ENCODE results near the gene RCVRN. TPM values are rescaled to one million over a fixed set of nuclear protein-coding genes. Genes with fewer than 3 reads are reported as not detected.

RCVRN gene
- total and polyA plus RNA-seq, 2 of the 8 experiments (the other 6 are each of a cell fraction or from before 2014, with no cell fraction given), result not detected

GRCh38 chr17:9934331-9934730 lies 29.3 kb upstream of the RCVRN start:
- FAIRE-seq, result no peak
- Histone ChIP-seq H4K8ac (ENCODE audit: extremely low read depth, insufficient read depth, low read length) (no peak overlapping the region), H4K20me1 (replicated peaks in 1 of 2; ENCODE audit: control insufficient read depth in 1 of 2, insufficient read depth in 2 of 2, low read length in 2 of 2) (no peaks in the 10 kb centered on the region), H3K18ac (ENCODE audit: extremely low read depth, low read length) (no peak overlapping the region), H3K9me3 (ENCODE audit: insufficient read depth in 2 of 2, low read depth in 1 of 2, low read length in 1 of 2) (peaks cover 0 to 3% of the 10 kb centered on the region in 2 experiments; a peak in 2 of 4 replicates), H4K5ac (ENCODE audit: insufficient read length, low read depth, low read length) (no peak overlapping the region), H3K36me3 (ENCODE audit: control insufficient read depth in 2 of 4, insufficient read depth in 4 of 4, low read length in 3 of 4) (no peaks in the 10 kb centered on the region), H3K79me1 (ENCODE audit: low read depth, low read length) (no peaks in the 10 kb centered on the region), H4K91ac (replicated peaks; ENCODE audit: insufficient read length, low read length) (no peak overlapping the region), H2BK12ac (ENCODE audit: low read depth, low read length) (no peak overlapping the region), H2BK20ac (ENCODE audit: low read length) (no peak overlapping the region), H2AK5ac (ENCODE audit: low read depth, low read length) (no peak overlapping the region), H3K56ac (replicated peaks; ENCODE audit: insufficient read length, low read depth, low read length) (no peak overlapping the region), H2BK120ac (replicated peaks; ENCODE audit: low read depth, low read length) (no peak overlapping the region), H2BK5ac (ENCODE audit: low read depth, low read length) (no peak overlapping the region), H3K23me2 (ENCODE audit: low read depth, low read length) (no peaks in the 10 kb centered on the region), H3K27ac (ENCODE audit: low read depth, low read length) (no peak overlapping the region), H3K79me2 (ENCODE audit: control insufficient read depth in 1 of 2, insufficient read depth in 2 of 2, low read length in 2 of 2) (no peaks in the 10 kb centered on the region), H2AFZ (ENCODE audit: low read length) (no peak overlapping the region), H3K4me2 (ENCODE audit: insufficient read depth in 1 of 2, low read depth in 2 of 2, low read length in 2 of 2) (no peak overlapping the region), H3K27me3 (replicated peaks in 1 of 4; ENCODE audit: control insufficient read depth in 3 of 4, extremely low read depth in 1 of 4, insufficient read depth in 3 of 4, low read length in 3 of 4) (no peaks in the 10 kb centered on the region), H2BK15ac (ENCODE audit: low read length) (no peak overlapping the region), H3K14ac (ENCODE audit: insufficient read length) (no peak overlapping the region), H3K4me1 (replicated peaks in 1 of 4; ENCODE audit: control insufficient read depth in 3 of 4, insufficient read depth in 4 of 4, low read length in 3 of 4) (peaks cover 0 to 5% (median 0%) of the 10 kb centered on the region in 4 experiments; a peak in 2 of 7 replicates), H3K4me3 (ENCODE audit: extremely low read depth in 1 of 4, insufficient read depth in 2 of 4, low read depth in 3 of 4, low read length in 4 of 4) (no peak overlapping the region), H3K23ac (ENCODE audit: insufficient read length) (no peak overlapping the region), H3K9ac (replicated peaks in 1 of 4; ENCODE audit: extremely low read depth in 1 of 4, low read depth in 3 of 4, low read length in 3 of 4) (no peak overlapping the region), H3K4ac (replicated peaks; ENCODE audit: insufficient read length, low read depth, low read length) (no peak overlapping the region)
- CTCF ChIA-PET (ENCODE audit: partially characterized antibody), result interaction anchor here (0.8 to 2.9 kb wide), 8 partner anchors 8 to 682 kb away, joined by 3 to 19 read pairs (median 4); partner anchors contain the start of gene RCVRN
- DNase-seq (ENCODE audit: low read depth in 1 of 2, low spot score in 2 of 2), result no peak
- WGBS, 2 experiments (ENCODE audit: extremely low coverage in 1 of 2, insufficient coverage in 1 of 2, insufficient read length in 1 of 2, insufficient replicate concordance in 2 of 2, low coverage in 1 of 2, low lambda C conversion rate in 2 of 2, missing lambda C conversion rate in 1 of 2), result 90% methylated on average over 7 of the region's 7 CpGs; no CpG with 5 or more reads in 1 of the 2 experiments
- TF ChIP-seq JUN (IDR thresholded peaks at IDR 0.05; ENCODE audit: low read depth, low read length), result no peak
- POLR2A ChIA-PET (ENCODE audit: partially characterized antibody), result no interaction called here

All from H1 (cell line).